ENCODE data around the gene ADAMTS19. TPM values are rescaled to one million over a fixed set of nuclear protein-coding genes. Genes with fewer than 3 reads are reported as not detected.
"Not testable (repeated sequence)": the region's sequence is repeated elsewhere in the genome, so short reads cannot be mapped to it uniquely, and the experiment has no call there.

ADAMTS19 gene
- total RNA-seq (2014; rRNA removed; shearing (Covaris generic)), result not detected in 2 replicates

DNA sequence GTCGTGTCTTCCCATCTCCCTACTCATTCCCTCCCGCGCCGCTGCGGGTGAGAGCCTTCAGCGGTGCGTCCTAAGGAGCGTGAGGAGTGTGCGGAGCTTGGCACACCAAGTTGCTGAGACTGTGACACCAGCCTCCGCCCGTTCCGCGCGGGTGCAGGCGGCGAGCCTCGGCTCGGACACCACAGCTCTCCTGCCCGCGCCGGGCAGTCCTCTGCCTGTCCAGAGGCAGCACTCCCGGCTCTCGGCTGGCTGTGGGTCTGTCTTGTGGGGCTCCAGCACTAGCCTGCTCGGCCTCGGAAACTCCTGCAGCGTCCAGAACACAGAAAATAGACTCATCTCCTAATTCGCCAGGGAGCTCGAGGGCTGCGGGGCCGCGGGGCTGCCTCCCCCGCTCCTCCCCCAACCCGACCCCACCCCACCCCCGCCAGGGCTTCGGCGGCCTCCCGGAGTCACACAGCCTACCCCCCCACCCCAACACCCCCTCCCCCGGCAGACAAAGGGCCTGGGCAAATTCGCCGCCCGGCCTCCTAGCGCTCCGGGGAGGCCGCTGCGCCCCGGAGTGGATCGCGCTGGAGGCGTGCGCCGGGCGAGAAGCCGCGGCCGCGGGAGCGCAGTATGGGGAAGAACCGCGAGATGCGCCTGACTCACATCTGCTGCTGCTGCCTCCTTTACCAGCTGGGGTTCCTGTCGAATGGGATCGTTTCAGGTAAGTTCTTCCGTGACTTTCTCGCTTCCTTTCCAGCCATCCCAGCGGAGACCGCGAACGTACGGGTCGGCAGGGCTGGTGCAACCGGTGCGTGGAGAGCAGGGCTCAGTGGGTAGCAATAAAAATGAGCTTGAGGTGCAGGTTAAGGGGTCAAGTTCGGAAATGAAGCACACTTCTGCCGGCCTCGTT, at the start of gene ADAMTS19:
ADAMTS19 (plus strand) TSS at position 522 of the 895 bp plus-strand sequence; CDS start at position 616, 94 bp downstream.
- no peak for DNase-seq (ENCODE audit: low read depth)

GRCh38 chr5:129410488-129410887, 49.6 kb upstream of the ADAMTS19 start:
- DNase-seq (ENCODE audit: low read depth), result no peak

DNA sequence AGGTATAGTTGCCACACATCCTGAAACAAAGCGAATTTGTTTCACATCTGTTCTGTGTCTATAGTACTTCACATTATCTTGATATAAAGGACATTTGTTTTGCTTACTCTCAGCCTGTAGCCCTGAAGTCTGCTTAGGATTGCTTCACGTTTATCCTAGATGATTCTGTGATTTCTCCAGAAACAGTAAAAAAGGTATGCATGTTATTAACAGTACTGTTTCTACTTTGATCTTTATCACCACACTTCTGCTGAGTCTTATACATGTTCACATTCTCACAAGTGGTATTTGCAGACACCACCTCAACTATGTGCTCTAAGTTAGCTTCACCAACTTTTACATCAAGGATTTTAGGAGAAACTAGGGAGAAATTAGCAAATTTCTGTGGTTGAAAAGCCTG, 47.4 kb upstream of the ADAMTS19 start:
- DNase-seq (ENCODE audit: low read depth), result no peak

GRCh38 chr5:129413570-129413969, 46.5 kb upstream of the ADAMTS19 start:
- no peak for DNase-seq (ENCODE audit: low read depth)

DNA sequence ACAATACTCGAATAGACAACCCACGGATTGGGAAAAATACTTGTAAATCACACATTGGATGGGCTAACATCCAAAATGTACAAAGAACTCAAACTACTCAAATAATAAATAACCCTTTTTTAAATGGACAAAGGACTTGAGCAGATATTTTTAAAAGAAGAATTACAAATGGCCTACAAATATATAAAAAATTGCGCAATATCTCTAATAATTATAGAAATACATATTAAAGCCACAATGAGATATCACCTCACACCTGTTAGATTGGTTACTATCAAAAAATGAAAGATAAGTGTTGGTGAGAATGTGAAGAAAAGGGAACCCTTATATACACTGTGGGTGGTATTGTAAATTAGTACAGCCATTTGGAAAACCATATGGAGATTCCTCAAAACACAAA, 40.8 kb upstream of the ADAMTS19 start:
- no peak for DNase-seq (ENCODE audit: low read depth)

- no peak for DNase-seq (ENCODE audit: low read depth)
Measured at GRCh38 chr5:129425031-129425430, 35.1 kb upstream of the ADAMTS19 start.

DNA sequence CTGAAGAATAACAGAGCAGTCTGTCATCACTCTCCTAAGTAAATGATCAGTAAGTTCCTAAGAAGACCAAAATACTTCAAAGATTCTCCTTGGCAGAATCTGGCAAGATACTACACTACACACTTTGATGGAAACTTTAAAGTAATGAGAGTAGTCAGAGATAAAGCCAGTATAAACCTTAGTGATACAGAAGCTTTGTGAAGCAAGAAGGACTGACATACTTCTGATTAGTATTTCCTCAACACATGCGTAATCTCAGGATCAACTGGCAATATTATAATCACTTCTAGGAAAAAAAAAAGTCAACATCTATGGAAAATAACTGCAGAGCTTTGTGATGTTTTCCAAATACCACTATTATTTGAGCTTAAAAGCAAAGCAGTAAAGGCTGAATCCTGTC, 34.0 kb upstream of the ADAMTS19 start:
- no peak for DNase-seq (ENCODE audit: low read depth)

- DNase-seq (ENCODE audit: low read depth), result not testable (repeated sequence)
Measured at GRCh38 chr5:129428636-129429035, 31.5 kb upstream of the ADAMTS19 start.

DNA sequence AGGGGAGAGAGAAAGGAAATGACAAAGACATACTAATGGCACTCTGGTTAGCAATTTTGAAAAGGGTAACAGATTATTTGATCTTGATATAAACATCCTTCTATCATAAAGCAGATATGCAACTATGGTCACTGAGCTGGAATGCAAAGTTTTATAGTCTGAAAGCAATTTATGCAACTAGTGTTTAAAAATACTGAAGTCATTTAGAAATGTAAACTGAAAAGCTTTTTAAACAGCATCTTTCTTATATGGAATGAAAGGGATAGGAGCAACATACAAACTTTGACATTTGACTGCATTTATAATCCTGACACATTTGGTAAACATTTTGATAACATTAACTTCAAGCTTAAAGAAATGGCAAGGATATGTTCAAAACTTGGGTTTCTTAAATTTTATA, 28.7 kb upstream of the ADAMTS19 start:
- no peak for DNase-seq (ENCODE audit: low read depth)

DNA sequence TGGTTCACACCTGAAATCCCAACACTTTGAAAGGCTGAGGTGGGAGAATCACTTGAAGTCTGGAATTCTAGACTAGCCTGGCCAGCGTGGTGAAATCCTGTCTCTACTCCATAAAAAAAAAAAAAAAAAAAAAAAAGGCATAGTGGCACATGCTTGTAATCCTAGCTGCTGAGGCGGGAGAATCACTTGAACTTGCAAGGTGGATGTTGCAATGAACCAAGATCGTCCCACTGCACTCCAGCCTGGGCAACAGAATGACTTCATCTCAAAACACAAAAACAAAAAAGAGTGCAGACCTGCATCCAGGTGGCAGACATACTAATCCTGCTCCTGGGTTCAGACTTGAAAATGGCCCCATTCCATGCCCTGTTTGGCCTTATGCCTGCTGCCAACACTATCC, 21.8 kb upstream of the ADAMTS19 start:
- DNase-seq (ENCODE audit: low read depth), result no peak

- no peak for DNase-seq (ENCODE audit: low read depth)
Measured at GRCh38 chr5:129440424-129440823, 19.7 kb upstream of the ADAMTS19 start.

DNA sequence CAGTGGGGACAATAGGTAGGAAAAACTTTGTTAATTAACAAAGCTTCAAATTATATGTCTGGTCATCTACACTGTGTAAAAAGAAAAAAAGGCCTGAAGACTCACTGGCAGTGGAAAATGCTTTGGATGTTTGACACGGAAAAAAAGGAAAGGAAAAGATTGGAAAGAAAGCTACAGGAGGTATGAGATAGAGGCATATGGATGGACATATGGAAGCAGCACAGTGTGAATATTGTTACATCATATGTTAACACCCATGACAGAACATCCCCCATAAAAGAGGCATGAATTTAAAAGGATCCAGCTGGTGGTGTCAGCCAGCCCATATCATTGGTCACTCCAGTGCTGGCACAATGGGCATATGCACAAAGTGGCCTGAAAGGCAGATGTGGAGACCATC, 19.0 kb upstream of the ADAMTS19 start:
- no peak for DNase-seq (ENCODE audit: low read depth)

GRCh38 chr5:129445379-129445778, 14.7 kb upstream of the ADAMTS19 start:
- DNase-seq (ENCODE audit: low read depth), result no peak

- no peak for DNase-seq (ENCODE audit: low read depth)
Measured at GRCh38 chr5:129447968-129448367, 12.1 kb upstream of the ADAMTS19 start.

GRCh38 chr5:129448654-129449053, 11.4 kb upstream of the ADAMTS19 start:
- DNase-seq (ENCODE audit: low read depth), result no peak

DNA sequence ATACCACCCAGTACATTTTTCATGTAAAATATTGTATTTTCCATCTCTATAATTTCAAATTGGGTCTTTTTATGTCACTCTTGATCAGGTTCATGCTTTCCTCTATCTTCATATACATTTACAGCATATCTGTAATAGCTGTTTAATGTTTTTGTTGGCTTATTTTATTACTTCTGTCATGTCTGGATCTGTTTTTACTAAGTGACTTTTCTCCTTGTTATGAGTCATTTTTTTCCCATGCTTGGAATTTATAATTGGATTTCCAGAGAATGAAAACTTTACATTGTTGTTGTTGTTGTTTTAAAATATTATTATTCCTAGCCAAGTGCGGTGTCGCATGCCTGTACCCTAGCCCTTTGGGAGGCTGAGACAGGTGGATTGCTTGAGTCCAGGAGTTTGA, 5.6 kb upstream of the ADAMTS19 start:
- no peak for DNase-seq (ENCODE audit: low read depth)

DNA sequence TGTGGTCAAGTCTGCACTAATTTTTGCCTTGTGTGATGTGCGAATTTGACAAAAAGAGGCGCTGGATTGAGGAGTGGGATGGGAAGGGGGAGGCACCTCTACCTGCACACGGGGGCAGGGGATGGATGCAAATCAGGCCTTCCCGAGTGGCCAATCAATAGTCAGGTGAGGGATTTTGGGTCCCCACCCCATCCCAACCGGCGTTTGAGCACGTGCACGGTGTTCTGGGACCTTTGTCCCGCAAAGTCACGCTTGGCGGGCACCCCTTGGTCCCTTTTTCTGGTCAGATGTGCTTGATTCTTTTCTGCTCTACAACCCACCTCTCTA, 685 bp upstream of the ADAMTS19 start:
- no peak for DNase-seq (ENCODE audit: low read depth)

GRCh38 chr5:129460672-129460935, 506 bp downstream of the ADAMTS19 start:
- no peak for DNase-seq (ENCODE audit: low read depth)

- no peak for DNase-seq (ENCODE audit: low read depth)
Measured at GRCh38 chr5:129460936-129461710, 1.0 kb downstream of the ADAMTS19 start.

GRCh38 chr5:129461711-129462332, 1.7 kb downstream of the ADAMTS19 start:
- DNase-seq (ENCODE audit: low read depth), result no peak

DNA sequence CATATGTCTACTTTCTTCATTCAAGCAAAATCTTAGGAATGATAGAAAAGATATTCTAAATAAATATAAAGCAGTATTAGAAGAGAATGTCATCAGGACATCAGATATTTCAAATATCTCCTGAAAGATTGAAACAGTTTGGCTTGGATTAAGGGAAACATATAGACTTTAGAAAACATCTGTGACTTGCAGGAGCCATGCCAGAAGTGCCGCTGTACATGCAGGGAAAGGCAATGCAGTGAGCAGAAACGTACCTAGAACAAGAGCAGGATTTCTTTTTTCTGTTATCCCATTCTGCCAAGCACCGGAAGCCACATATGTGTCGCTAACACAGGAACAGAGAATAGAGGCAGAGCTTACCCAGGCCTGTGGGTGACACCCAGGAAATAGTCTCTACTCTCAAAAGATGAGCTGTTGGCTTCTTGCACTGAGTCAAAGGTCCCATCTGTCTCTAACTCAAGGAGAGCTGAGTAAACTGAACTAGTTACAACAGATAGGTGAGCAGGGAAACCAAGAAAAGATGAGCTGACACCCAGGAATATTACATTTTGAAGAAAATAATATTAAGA, 5.8 kb downstream of the ADAMTS19 start:
- no peak for DNase-seq (ENCODE audit: low read depth)

GRCh38 chr5:129474544-129474943, 14.4 kb downstream of the ADAMTS19 start:
- DNase-seq (ENCODE audit: low read depth), result no peak

- DNase-seq (ENCODE audit: low read depth), result no peak
Measured at GRCh38 chr5:129476751-129477150, 16.7 kb downstream of the ADAMTS19 start.

Data from RPMI7951 (cell line).